Stimulated activated CD4-positive, alpha-beta T cell treated with anti-CD3 and anti-CD28 coated beads, TNF-alpha, amount 100 ng/mL, for 24 hours (primary cell): Measurements from ENCODE around the gene XPC.
"Not testable (repeated sequence)": the region's sequence is repeated elsewhere in the genome, so short reads cannot be mapped to it uniquely, and the experiment has no call there.

Source experiments
- DNase-seq, 3 experiments: peaks; one replicate each; pipeline ENCODE4 v3.0.0-alpha.2; 2020; ENCODE audit warnings: low read depth in 3 of 3

Gene XPC

DNA sequence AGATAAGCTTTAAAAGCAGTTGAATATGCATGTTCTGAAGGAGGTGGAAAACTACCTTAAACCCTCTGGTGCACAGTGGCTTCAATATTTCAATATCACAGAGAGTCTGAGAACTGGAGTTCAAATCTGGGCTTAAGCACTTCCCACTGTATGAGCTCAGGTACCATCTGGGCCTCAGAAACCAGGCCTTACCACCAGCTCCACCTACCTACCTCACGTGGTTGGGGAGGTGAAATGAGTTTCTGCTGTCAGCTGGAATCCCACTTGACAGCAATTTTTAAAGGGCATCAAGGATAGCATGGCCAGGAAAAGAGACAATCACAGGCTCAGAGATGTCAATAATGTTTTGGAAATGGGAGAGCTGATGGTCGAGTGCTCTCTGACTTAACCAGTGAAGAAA is 58.8 kb downstream of the XPC start:
- no peak for DNase-seq

- DNase-seq: no peak
Measured at GRCh38 chr3:14118400-14119381, 59.7 kb downstream of the XPC start.

DNA sequence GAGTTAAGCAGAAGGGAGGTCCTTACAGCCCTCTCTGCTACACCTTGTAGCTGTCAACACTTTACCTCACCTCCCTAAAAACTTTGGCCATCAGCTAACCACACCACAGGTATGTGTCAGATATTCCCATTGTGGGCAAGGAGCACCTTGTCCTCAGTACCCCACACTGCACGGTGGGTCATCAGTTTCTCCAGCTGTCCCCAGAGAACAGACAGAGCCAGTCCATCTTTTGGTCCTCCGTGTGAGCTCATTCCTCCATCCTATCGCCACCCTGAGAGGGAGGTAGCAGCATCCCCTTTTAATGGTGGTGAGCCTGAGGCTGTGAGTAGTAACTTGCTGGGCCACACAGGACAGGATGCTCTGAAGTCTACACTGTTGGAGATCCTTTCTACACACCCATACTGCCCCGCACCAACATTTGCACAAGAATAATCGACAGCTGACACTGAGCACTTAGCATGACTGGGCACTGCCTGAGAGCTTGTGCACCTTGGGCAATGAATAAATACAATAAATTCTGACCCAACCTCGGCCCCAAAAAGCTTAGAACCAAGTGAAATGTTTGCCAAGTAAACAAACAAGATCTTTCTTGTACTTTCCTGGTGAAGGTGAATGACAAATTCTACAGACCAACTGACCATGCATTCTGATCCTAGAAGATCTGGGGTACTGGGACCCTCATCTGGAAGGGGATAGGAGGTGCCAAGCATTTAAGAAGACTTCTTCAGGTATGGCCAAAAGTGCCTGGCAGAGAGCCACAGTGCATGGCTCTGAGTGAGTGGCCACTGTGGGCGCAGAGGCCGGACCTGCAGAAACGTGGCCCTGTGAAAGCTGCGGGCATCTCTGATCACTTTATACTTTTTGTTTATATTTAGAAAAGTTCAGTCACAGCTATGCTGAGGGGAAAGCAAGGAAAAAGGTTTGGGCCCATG is 60.7 kb downstream of the XPC start:
- DNase-seq: no peak

- no peak for DNase-seq
Measured at GRCh38 chr3:14113965-14114635, 64.3 kb downstream of the XPC start.

DNA sequence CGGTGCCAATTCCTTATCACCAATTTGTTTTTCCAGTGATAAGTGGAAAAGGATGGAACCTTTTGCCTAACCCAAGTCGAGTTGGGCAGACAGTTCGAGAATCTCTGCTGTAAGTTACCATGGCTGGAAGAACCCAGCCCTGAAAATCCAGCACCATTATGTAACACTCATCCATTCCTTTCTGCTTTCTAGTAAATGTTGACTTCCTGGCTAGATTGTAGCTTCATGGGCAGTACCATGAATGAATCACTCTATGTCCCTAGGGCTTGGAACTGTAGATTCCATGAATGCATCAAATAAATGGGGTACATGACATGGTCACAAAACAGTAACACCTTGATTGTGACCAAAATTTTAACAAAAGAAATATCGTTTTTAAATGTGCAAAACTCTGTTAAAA is 67.7 kb downstream of the XPC start:
- DNase-seq: no peak

DNA sequence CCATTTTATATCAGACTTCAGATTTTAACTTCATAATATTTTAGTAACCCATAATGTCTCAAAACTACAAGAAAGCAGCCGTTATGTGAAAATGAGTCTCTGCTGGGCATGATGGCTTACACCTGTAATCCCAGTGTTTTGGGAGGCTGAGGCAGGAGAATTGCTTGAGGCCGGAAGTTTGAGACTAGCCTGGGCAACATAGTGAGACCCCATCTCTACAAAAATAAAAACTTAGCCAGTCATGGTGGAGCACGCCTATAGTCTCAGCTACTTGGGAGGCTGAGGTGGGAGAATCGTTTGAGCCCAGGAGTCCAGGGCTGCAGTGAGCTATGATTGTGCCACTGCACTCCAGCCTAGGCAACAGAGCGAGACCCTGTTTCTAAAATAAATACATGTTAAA is 68.6 kb downstream of the XPC start:
- not testable (repeated sequence) for DNase-seq

DNA sequence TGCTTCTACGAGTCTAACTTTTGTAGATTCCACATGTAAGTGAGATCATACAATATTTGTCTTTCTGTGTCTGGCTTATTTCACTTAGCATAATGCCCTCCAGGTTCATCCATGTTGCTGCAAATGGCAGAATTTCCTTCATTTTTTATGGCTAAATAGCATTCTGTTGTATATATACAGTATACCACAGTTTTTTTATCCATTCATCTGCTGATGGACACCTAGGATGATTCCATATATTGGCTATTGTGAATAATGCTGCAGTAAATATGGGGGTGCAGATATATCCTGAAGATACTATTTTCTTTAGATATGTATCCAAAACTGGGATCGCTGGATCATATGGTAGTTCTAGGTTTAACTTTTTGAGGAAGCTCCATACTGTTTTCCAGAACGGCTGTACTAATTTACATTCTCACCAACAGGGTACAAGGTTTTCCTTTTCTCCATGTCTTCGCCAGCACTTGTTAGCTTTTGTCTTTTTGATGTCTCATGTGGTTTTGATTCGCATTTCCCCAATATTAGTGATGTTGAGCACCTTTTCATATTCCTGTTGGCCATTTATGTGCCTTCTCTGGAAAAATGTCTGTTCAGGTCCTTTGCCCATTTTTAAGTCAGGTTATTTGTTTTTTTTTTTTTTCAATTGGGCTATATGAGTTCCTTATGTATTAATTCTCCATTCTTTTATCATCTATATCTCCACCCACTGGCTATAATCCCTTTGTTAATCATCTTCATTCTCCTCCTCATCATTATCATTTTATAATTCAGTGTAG is 80.6 kb downstream of the XPC start:
- DNase-seq: no peak

GRCh38 chr3:14096742-14097141 is 81.7 kb downstream of the XPC start:
- no peak for DNase-seq
